Common myeloid progenitor, CD34-positive (primary cell): ENCODE measurements around the gene CYP19A1.
A peak's percentile ranks its signal among the peaks of the same experiment; 100 is the strongest.

Experiments
- CTCF ChIA-PET: fragments of 350-600 bp; sonication (Branson Sonifier 250); formaldehyde crosslinking; loops from one replicate; lab custom pipeline; 2021; ENCODE audit warnings: antibody characterized with exemption; lab: Charles Lee
- POLR2A ChIA-PET: fragments of 350-600 bp; sonication (Branson Sonifier 250); formaldehyde crosslinking; loops from one replicate; lab custom pipeline; 2021; ENCODE audit warnings: antibody characterized with exemption; lab: Charles Lee
- DNase-seq, 3 donors: peaks; one replicate each; pipeline versions ENCODE4 v3.0.0 to v3.0.0-alpha.2; 2013
- H3K27ac ChIP-seq, 2 experiments: 1 replicate in 1 of 2; 2 replicates in 1 of 2; pipeline ENCODE4 v1.7.0; 2013; ENCODE audit warnings: inconsistent platforms in 2 of 2, low read length in 2 of 2, mild to moderate bottlenecking in 2 of 2, low read depth in 1 of 2, moderate library complexity in 1 of 2; ENCODE audit not compliant: severe bottlenecking in 2 of 2, insufficient read depth in 1 of 2, poor library complexity in 1 of 2
- H3K27me3 ChIP-seq, 5 experiments: replicated peaks in 2 of 5; 1 replicate in 3 of 5; 2 replicates in 2 of 5; pipeline versions ENCODE4 v1.6.1 to v1.7.0; 2013; ENCODE audit warnings: low read length in 4 of 5, mild to moderate bottlenecking in 2 of 5, moderate library complexity in 2 of 5, inconsistent platforms in 1 of 5; ENCODE audit not compliant: insufficient read depth in 5 of 5, control insufficient read depth in 4 of 5
- H3K36me3 ChIP-seq, 4 experiments: 1 replicate in 2 of 4; 2 replicates in 2 of 4; pipeline versions ENCODE4 v1.6.1 to v1.7.0; 2013; ENCODE audit warnings: low read length in 3 of 4, control low read depth in 1 of 4, mild to moderate bottlenecking in 1 of 4; ENCODE audit not compliant: control insufficient read depth in 4 of 4, insufficient read depth in 4 of 4
- H3K4me1 ChIP-seq, 4 experiments: 1 replicate in 3 of 4; 2 replicates in 1 of 4; pipeline versions ENCODE4 v1.6.1 to v1.7.1; 2013; ENCODE audit warnings: low read length in 3 of 4, mild to moderate bottlenecking in 3 of 4, control low read depth in 1 of 4, inconsistent platforms in 1 of 4, moderate library complexity in 1 of 4; ENCODE audit not compliant: control insufficient read depth in 4 of 4, insufficient read depth in 4 of 4; ENCODE audit errors: control extremely low read depth in 1 of 4
- H3K4me3 ChIP-seq, 7 experiments: 1 replicate in 4 of 7; 2 replicates in 3 of 7; pipeline versions ENCODE4 v1.5.1 to v1.7.0; 2013; ENCODE audit warnings: mild to moderate bottlenecking in 7 of 7, low read length in 6 of 7, moderate library complexity in 6 of 7, inconsistent platforms in 2 of 7, low read depth in 2 of 7, control low read depth in 1 of 7; ENCODE audit not compliant: insufficient read depth in 4 of 7, control insufficient read depth in 1 of 7; ENCODE audit errors: extremely low read depth in 1 of 7
- H3K9me3 ChIP-seq, 5 experiments: 1 replicate in 4 of 5; 2 replicates in 1 of 5; pipeline versions ENCODE4 v1.6.1 to v1.7.1; 2013; ENCODE audit warnings: low read length in 4 of 5, mild to moderate bottlenecking in 2 of 5, inconsistent platforms in 1 of 5, low read depth in 1 of 5, moderate library complexity in 1 of 5; ENCODE audit not compliant: control insufficient read depth in 4 of 5, insufficient read depth in 2 of 5; ENCODE audit errors: control extremely low read depth in 1 of 5
- WGBS: methylation state at CpG from one replicate; pipeline ENCODE4 v1.1.5; 2013; ENCODE audit not compliant: insufficient coverage; 5-methylcytosine and 5-hydroxymethylcytosine counted together

Gene CYP19A1

DNA sequence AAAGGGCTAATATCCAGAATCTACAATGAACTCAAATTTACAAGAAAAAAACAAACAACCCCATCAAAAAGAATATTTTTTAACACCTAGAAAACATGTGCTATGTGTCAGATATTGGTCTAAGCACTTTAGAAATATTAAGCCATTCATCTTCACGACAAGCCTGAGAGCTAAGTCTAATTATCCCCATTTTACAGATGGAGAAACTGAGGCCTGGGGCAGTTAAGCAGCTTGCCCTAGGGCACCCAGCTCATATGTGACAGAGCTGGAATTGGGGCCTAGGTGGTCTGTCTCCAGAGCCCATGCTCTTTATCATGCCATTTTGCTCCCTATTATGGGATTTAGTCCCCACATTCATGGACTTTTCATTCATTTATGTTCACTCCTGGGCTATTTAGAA is 92.8 kb downstream of the CYP19A1 start:
- POLR2A ChIA-PET, result no interaction called here
- no CpG with 5 or more reads among the region's 1 CpG for WGBS
- Histone ChIP-seq H3K4me3 (no peak overlapping the region), H3K9me3 (no peaks in the 10 kb centered on the region), H3K4me1 (peaks cover 0 to 1% (median 0%) of the 10 kb centered on the region in 4 experiments), H3K27ac (no peak overlapping the region), H3K36me3 (no peaks in the 10 kb centered on the region), H3K27me3 (peaks cover 0 to 2% (median 2%) of the 10 kb centered on the region in 5 experiments)
- CTCF ChIA-PET, result no interaction called here
- DNase-seq, result no peak

DNA sequence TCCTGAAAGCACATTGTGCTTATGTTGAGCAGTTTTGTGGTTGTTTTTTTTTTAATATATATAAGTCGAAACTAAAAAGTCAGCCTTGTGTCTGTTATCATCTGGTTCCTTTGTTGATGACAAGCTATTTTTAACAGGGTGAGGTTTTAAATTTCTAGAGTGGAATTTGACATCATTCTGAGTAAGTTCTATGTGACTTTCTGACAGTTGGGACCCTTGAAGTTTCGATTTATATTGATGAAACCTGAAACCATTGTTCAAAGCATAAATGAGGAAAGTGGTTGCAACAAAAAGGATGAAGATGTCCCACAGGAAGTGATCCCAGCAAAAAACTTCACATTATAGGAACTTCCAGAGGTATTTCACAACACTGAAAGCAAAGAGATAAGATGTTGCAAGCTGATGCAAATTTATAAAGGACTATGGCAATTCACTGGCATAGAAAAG is 94.0 kb downstream of the CYP19A1 start:
- H3K36me3 ChIP-seq, result no peaks in the 10 kb centered on the region
- no CpG with 5 or more reads among the region's 2 CpGs for WGBS
- CTCF ChIA-PET, result no interaction called here
- POLR2A ChIA-PET, result no interaction called here
- H3K4me1 ChIP-seq, result peaks cover 0 to 7% (median 0%) of the 10 kb centered on the region in 4 experiments
- H3K9me3 ChIP-seq, result no peaks in the 10 kb centered on the region
- H3K27me3 ChIP-seq, result peaks cover 0 to 3% (median 0%) of the 10 kb centered on the region in 5 experiments
- no peak for DNase-seq
- H3K4me3 ChIP-seq, result no peak overlapping the region
- no peak overlapping the region for H3K27ac ChIP-seq

DNA sequence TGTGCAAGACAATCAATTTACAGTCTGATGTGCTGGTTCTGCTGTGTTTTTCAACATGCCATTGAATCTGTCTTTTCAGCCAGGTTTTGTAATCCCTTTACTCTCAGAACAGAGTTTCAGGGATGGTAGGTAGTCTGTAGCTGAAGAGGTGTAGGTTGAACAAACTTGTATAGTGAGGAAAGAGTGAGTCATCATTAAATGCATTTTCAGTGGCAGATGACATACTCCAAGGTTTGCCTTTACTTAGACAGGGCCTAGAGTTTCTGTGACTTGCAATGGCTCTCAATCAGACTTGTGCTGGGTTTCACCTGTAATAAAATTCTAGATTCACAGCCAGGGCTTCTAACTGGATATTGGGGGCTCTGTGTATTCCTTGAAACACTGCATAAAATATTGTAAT is 94.6 kb downstream of the CYP19A1 start:
- H3K27ac ChIP-seq, result no peak overlapping the region

DNA sequence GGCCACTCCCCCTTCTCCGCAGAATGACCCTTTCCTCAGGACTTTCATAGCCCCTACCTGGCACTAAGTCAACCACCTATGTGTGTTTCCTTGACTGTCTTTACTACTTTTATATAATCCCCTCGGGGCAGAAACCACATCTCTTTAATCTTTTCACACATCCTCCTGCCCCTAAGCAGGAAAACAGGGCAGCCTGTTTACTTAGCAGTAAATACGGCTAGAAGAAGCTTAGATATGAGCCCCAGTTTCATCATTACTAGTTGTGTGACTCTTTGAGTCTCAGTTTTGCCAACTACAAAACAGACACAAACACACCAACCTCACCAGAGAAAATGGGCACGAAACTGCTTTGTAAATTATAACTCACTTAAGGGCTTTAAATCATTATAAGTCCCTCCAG is 98.3 kb downstream of the CYP19A1 start:
- H3K9me3 ChIP-seq, result no peaks in the 10 kb centered on the region
- no peak overlapping the region for H3K27ac ChIP-seq
- no peaks in the 10 kb centered on the region for H3K36me3 ChIP-seq
- DNase-seq, result peak in 1 of 3 donors; percentile 15
- POLR2A ChIA-PET, result interaction anchor here (0.6 kb wide), 1 partner anchor 480 kb away, joined by 3 read pairs; no protein-coding TSS in a partner anchor
- H3K4me3 ChIP-seq, result no peak overlapping the region
- WGBS, result 0% methylated on average over 1 of the region's 4 CpGs
- peaks cover 0 to 7% (median 0%) of the 10 kb centered on the region in 4 experiments for H3K4me1 ChIP-seq
- peaks cover 0 to 16% (median 7%) of the 10 kb centered on the region in 5 experiments for H3K27me3 ChIP-seq
- CTCF ChIA-PET, result interaction anchor here (1.3 to 1.7 kb wide), 3 partner anchors 12 to 42 kb away, joined by 3 to 4 read pairs (median 3); no protein-coding TSS in a partner anchor

More for the DNA sequence above, 94.6 kb downstream of the CYP19A1 start:
- H3K27me3 ChIP-seq, result peaks cover 0 to 5% (median 3%) of the 10 kb centered on the region in 5 experiments
- ChIA-PET CTCF (no interaction called here), POLR2A (no interaction called here)
- DNase-seq, result no peak
- H3K36me3 ChIP-seq, result no peaks in the 10 kb centered on the region
- no peak overlapping the region for H3K4me3 ChIP-seq
- no peaks in the 10 kb centered on the region for H3K9me3 ChIP-seq
- peaks cover 0 to 7% (median 0%) of the 10 kb centered on the region in 4 experiments for H3K4me1 ChIP-seq

DNA sequence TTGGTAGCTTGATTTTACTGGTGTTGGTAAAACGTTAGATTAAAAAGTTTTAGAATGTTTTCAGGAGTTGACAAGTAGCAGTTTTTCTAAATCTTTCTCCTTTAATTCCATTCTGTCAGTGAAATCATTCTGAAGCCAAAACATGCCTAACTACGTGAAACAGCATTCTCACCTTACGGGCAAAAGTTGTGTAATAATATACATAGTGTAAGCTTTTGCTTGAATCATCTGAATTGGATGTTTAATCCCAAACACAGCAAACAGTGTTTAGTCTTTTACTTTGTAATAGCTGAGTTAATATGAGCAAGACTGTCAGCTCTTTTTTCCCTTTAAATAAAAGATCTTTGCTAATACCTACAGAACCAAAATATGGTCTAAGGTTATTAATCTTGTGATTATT is 100.6 kb downstream of the CYP19A1 start:
- no peak for DNase-seq
- H3K27ac ChIP-seq, result no peak overlapping the region
- H3K4me3 ChIP-seq, result no peak overlapping the region
- H3K9me3 ChIP-seq, result no peaks in the 10 kb centered on the region
- ChIA-PET POLR2A (interaction anchor here (1.0 kb wide), 1 partner anchor 56 kb away, joined by 4 read pairs; no protein-coding TSS in a partner anchor), CTCF (interaction anchor here (1.2 to 1.9 kb wide), 3 partner anchors 9 to 164 kb away, joined by 3 to 7 read pairs (median 6); no protein-coding TSS in a partner anchor)
- peaks cover 0 to 21% (median 13%) of the 10 kb centered on the region in 5 experiments for H3K27me3 ChIP-seq
- peaks cover 0 to 15% (median under 1%) of the 10 kb centered on the region in 4 experiments for H3K4me1 ChIP-seq
- H3K36me3 ChIP-seq, result no peaks in the 10 kb centered on the region
- WGBS, result no CpG with 5 or more reads among the region's 3 CpGs

DNA sequence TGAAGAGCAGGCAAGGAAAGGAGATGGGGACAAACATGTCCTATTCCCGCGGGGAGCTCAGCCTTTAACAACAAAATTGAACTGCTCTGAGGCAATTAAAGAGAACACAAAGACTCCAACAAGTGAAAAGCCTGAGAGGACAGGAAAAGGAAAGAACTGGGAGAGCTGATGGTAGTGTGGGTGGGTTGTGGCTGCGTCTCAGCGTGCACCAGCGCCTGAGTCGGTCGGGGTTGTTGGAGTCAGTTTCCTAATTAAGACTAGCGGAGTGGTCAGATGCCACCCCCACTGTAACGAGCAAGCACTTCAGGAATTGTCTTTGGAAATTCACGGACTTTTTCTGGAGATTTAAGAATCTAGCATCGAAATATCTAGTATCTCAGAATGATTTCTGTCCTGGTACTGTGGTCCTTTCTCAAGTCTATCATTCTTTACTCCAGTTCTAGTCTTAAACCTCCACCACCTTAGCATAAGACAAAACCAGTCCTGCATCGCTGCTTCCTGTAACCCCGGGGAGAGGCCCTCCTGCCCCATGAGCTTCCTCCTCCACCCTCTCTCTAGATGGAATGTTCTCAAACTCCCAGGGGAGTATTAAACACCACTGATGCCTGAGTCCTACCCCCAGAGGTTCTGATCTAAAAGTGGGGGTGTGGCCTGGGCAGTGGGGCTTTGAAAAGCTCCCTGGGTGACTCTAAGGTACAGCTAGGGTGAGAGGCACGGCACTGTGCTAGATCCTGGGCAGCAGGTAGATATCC is 104.0 kb downstream of the CYP19A1 start:
- no peak overlapping the region for H3K4me3 ChIP-seq
- 18% methylated on average over 13 of the region's 14 CpGs for WGBS
- no peak for DNase-seq
- ChIA-PET CTCF (no interaction called here), POLR2A (interaction anchor here (0.7 kb wide), 3 partner anchors 36 to 551 kb away, joined by 3 read pairs; no protein-coding TSS in a partner anchor)
- H3K4me1 ChIP-seq, result peaks cover 0 to 10% (median under 1%) of the 10 kb centered on the region in 4 experiments
- H3K9me3 ChIP-seq, result no peaks in the 10 kb centered on the region
- no peak overlapping the region for H3K27ac ChIP-seq
- H3K27me3 ChIP-seq, result peaks cover 0 to 18% (median 13%) of the 10 kb centered on the region in 5 experiments
- H3K36me3 ChIP-seq, result no peaks in the 10 kb centered on the region

DNA sequence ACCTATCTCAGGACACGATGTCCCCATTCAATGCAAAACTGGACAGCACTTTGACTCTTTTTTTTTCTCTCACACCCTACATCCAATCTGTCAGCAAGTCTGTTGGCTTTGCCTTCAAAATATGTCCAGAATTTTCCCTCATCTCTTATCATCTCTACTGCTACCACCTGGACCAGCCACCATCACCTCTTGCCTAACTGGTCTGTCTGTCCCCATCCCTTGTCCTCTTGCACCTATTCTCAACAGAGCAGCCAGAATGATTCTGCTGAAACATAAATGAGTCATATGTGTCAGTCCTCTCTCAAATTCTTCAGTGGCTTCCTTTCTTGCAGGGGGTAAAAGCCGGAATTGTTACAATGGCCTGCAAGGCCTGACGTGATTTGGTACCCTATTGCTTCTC is 105.8 kb downstream of the CYP19A1 start:
- H3K4me1 ChIP-seq, result peaks cover 0 to 16% (median 6%) of the 10 kb centered on the region in 4 experiments
- ChIA-PET CTCF (no interaction called here), POLR2A (no interaction called here)
- H3K9me3 ChIP-seq, result no peaks in the 10 kb centered on the region
- 100% methylated on average over 3 of the region's 3 CpGs for WGBS
- H3K4me3 ChIP-seq, result no peak overlapping the region
- H3K36me3 ChIP-seq, result no peaks in the 10 kb centered on the region
- peaks cover 0 to 16% (median 13%) of the 10 kb centered on the region in 5 experiments for H3K27me3 ChIP-seq
- DNase-seq, result no peak
- H3K27ac ChIP-seq, result no peak overlapping the region
